K562 (cell line): ENCODE results near the gene SLC35A1. TPM values are rescaled to one million over a fixed set of nuclear protein-coding genes. Genes with fewer than 3 reads are reported as not detected.
A peak's percentile ranks its signal among the peaks of the same experiment; 100 is the strongest.

Experiments used
- ATAC-seq: fragments of 200-7000 bp; cut with Tn5 transposase; 3 replicates; pipeline ENCODE4 v1.9.1; 2020; ENCODE audit warnings: moderate library complexity
- BruUV-seq: library from RNA; stranded (reverse); fragments of 400-500 nt; replicated peaks from 2 replicates; lab custom pipeline; 2021; lab: Mats Ljungman, UMichigan
- CTCF ChIA-PET: fragments of 300-600 bp; formaldehyde crosslinking; extraction: SDS; loops from one replicate; lab custom pipeline; 2021; ENCODE audit warnings: low intra/inter-chr PET ratio; lab: Yijun Ruan, JAX
- POLR2A ChIA-PET: fragments of 300-600, 350-650 bp; sonication (Branson Sonifier 250); formaldehyde crosslinking; extraction: SDS; loops from one replicate; lab custom pipeline; 2021; ENCODE audit warnings: antibody characterized with exemption, inconsistent platforms; lab: Yijun Ruan, JAX
- DNase-seq, 4 experiments: peaks; one replicate each; pipeline versions ENCODE4 v3.0.0 to v3.0.0-alpha.2; 2011 to 2018; ENCODE audit warnings: low spot score in 3 of 4, mixed read lengths in 3 of 4; ENCODE audit errors: extremely low read depth in 1 of 4
- FAIRE-seq: peaks from 2 replicates; lab custom pipeline; 2011; peaks lifted over from hg19 to GRCh38; lab: Jason Lieb, UNC
- H2AFZ ChIP-seq: 2 replicates; pipeline ENCODE4 v1.6.0; 2011; ENCODE audit warnings: low read depth, low read length, control low read depth, inconsistent platforms
- H3K27ac ChIP-seq: fragments of 200-600 bp; 3 replicates; pipeline ENCODE4 v1.8.0; 2011; ENCODE audit warnings: low read depth, mild to moderate bottlenecking, control low read depth, inconsistent platforms, low read length, moderate library complexity, mixed read lengths; ENCODE audit errors: extremely low read depth
- H3K27me3 ChIP-seq, 2 experiments: fragments of 300-600 bp in 1 of 2; 2 replicates in 1 of 2; 3 replicates in 1 of 2; pipeline versions ENCODE4 v1.6.0 to v1.8.0; 2011; ENCODE audit warnings: inconsistent platforms in 2 of 2, low read length in 2 of 2, mild to moderate bottlenecking in 1 of 2, mixed read lengths in 1 of 2, moderate library complexity in 1 of 2; ENCODE audit not compliant: control insufficient read depth in 2 of 2, insufficient read depth in 2 of 2
- H3K36me3 ChIP-seq: fragments of 300-600 bp; 3 replicates; pipeline ENCODE4 v1.8.0; 2011; ENCODE audit warnings: mild to moderate bottlenecking, low read length, inconsistent platforms; ENCODE audit not compliant: control insufficient read depth, insufficient read depth
- H3K4me1 ChIP-seq, 2 experiments: fragments of 200-600 bp in 1 of 2; replicated peaks in 1 of 2; 2 replicates in 1 of 2; 3 replicates in 1 of 2; pipeline versions ENCODE4 v1.5.1 to v1.8.0; 2011; ENCODE audit warnings: inconsistent platforms in 2 of 2, low read length in 2 of 2, mild to moderate bottlenecking in 1 of 2, mixed read lengths in 1 of 2, moderate library complexity in 1 of 2; ENCODE audit not compliant: control insufficient read depth in 2 of 2, insufficient read depth in 2 of 2
- H3K4me2 ChIP-seq: 2 replicates; pipeline ENCODE4 v1.6.1; 2011; ENCODE audit warnings: low read length, control low read depth, inconsistent platforms, mixed read lengths; ENCODE audit not compliant: insufficient read depth
- H3K4me3 ChIP-seq: fragments of 200-600 bp; sonication (generic), shearing (Covaris generic); 2 replicates; pipeline ENCODE4 v1.5.1; 2016; ENCODE audit warnings: control low read depth, inconsistent platforms
- H3K79me2 ChIP-seq: fragments of 200-600 bp; 3 replicates; pipeline ENCODE4 v1.8.0; 2011; ENCODE audit warnings: low read length, inconsistent platforms; ENCODE audit not compliant: control insufficient read depth, insufficient read depth
- H3K9ac ChIP-seq, 2 experiments: 2 replicates each; pipeline versions ENCODE4 v1.6.0 to v1.6.1; 2011; ENCODE audit warnings: low read depth in 2 of 2, low read length in 2 of 2, control low read depth in 1 of 2, inconsistent platforms in 1 of 2, mild to moderate bottlenecking in 1 of 2, mixed read lengths in 1 of 2; ENCODE audit not compliant: insufficient read depth in 1 of 2
- H3K9me1 ChIP-seq: one replicate; pipeline ENCODE4 v1.6.0; 2011; ENCODE audit warnings: inconsistent platforms, mild to moderate bottlenecking, low read length, moderate library complexity; ENCODE audit not compliant: control insufficient read depth, insufficient read depth
- H3K9me3 ChIP-seq: replicated peaks from 2 replicates; pipeline ENCODE4 v1.5.1; 2011; ENCODE audit warnings: low read depth, low read length, inconsistent platforms; ENCODE audit not compliant: control insufficient read depth, insufficient read depth
- H4K20me1 ChIP-seq: replicated peaks from 2 replicates; pipeline ENCODE4 v1.6.1; 2011; ENCODE audit warnings: low read length, inconsistent platforms, mixed read lengths; ENCODE audit not compliant: control insufficient read depth, insufficient read depth
- ASH1L ChIP-seq: fragments of 450-650 bp; IDR thresholded peaks from 2 replicates; pipeline ENCODE4 v1.6.1; 2018; ENCODE audit warnings: borderline replicate concordance, mild to moderate bottlenecking, low read depth; ENCODE audit not compliant: partially characterized antibody
- CHCHD3 ChIP-seq: fragments of 250-450 bp; sonication (Bioruptor Pico); IDR thresholded peaks from 2 replicates; pipeline ENCODE4 v2.1.2; 2022; ENCODE audit warnings: mild to moderate bottlenecking
- CREBBP ChIP-seq: IDR thresholded peaks from one replicate; pipeline ENCODE4 v1.6.1; 2012; ENCODE audit warnings: low read depth, mild to moderate bottlenecking, control low read depth, inconsistent platforms, low read length
- HES1 ChIP-seq: fragments of 450-650 bp; IDR thresholded peaks from 2 replicates; pipeline ENCODE4 v1.6.1; 2016; ENCODE audit warnings: low read depth, mild to moderate bottlenecking, moderate library complexity
- KDM5B ChIP-seq: fragments of 200-600 bp; sonication (generic); IDR thresholded peaks from 2 replicates; pipeline ENCODE4 v1.6.1; 2012; ENCODE audit warnings: low read depth, mild to moderate bottlenecking, moderate library complexity, low read length, control low read depth, inconsistent platforms; ENCODE audit not compliant: insufficient replicate concordance
- MECOM ChIP-seq: fragments of 250-450 bp; sonication (Bioruptor Pico); IDR thresholded peaks from 2 replicates; pipeline ENCODE4 v1.8.0; 2022; ENCODE audit warnings: inconsistent platforms
- MEF2A ChIP-seq: IDR thresholded peaks from 2 replicates; pipeline ENCODE4 v1.6.1; 2011; ENCODE audit warnings: low read depth, mild to moderate bottlenecking, low read length, moderate library complexity; ENCODE audit not compliant: control insufficient read depth
- NFE2L1 ChIP-seq: fragments of 450-650 bp; IDR thresholded peaks from 2 replicates; pipeline ENCODE4 v1.6.1; 2016; ENCODE audit warnings: missing genetic modification characterization, low read depth, mild to moderate bottlenecking, missing compliant biosample characterization, moderate library complexity, borderline replicate concordance
- NR2C1 ChIP-seq, 2 experiments: fragments of 450-650 bp; IDR thresholded peaks; 2 replicates each; pipeline ENCODE4 v1.6.1; 2017; ENCODE audit warnings: mild to moderate bottlenecking in 2 of 2, antibody characterized with exemption in 1 of 2, inconsistent platforms in 1 of 2, missing compliant biosample characterization in 1 of 2, missing genetic modification characterization in 1 of 2
- POLR3A ChIP-seq: IDR thresholded peaks from 2 replicates; pipeline ENCODE4 v1.6.1; 2011; ENCODE audit warnings: borderline replicate concordance, mild to moderate bottlenecking, moderate library complexity; ENCODE audit not compliant: insufficient read length, insufficient read depth; ENCODE audit errors: extremely low read depth
- PRMT5 ChIP-seq: sonication (generic); formaldehyde crosslinking; IDR thresholded peaks from 2 replicates; pipeline ENCODE4 v1.5.0; 2020; ENCODE audit warnings: missing genetic modification reagents
- SIN3A ChIP-seq, 2 experiments: fragments of 150-350 bp in 1 of 2; IDR thresholded peaks; 2 replicates each; pipeline ENCODE4 v1.6.1; 2011 to 2016; ENCODE audit warnings: borderline replicate concordance in 2 of 2, low read depth in 2 of 2, low read length in 2 of 2, mild to moderate bottlenecking in 2 of 2, moderate library complexity in 2 of 2; ENCODE audit not compliant: control insufficient read depth in 1 of 2
- STAT5A ChIP-seq: IDR thresholded peaks from 2 replicates; pipeline ENCODE4 v1.6.1; 2012; ENCODE audit warnings: low read length, inconsistent platforms, borderline replicate concordance
- TAF1 ChIP-seq: IDR thresholded peaks from 2 replicates; pipeline ENCODE4 v1.6.1; 2011; ENCODE audit warnings: mild to moderate bottlenecking, low read length, moderate library complexity; ENCODE audit not compliant: insufficient read depth, control insufficient read depth, severe bottlenecking; ENCODE audit errors: extremely low read depth
- ZNF431 ChIP-seq: sonication (generic); formaldehyde crosslinking; IDR thresholded peaks from 2 replicates; pipeline ENCODE4 v1.8.0; 2022; ENCODE audit warnings: mild to moderate bottlenecking, missing genetic modification reagents
- ZNF551 ChIP-seq: fragments of 250-450 bp; sonication (Bioruptor Pico); IDR thresholded peaks from 2 replicates; pipeline ENCODE4 v1.5.0; 2021; ENCODE audit warnings: mild to moderate bottlenecking, moderate library complexity
- WGBS: fragments of 100-300 bp; shearing (Covaris generic); methylation state at CpG from one replicate; pipeline ENCODE4 v1.1.6; 2016; ENCODE audit warnings: low coverage, mixed read lengths; ENCODE audit not compliant: insufficient coverage; ENCODE audit errors: missing lambda C conversion rate; 5-methylcytosine and 5-hydroxymethylcytosine counted together
- in situ Hi-C: fragments of 300-500 bp; cut with MboI; formaldehyde crosslinking; loops from 4 replicates; pipeline ENCODE4 v1.15.0; 2018; ENCODE audit warnings: inconsistent platforms, mixed read lengths
- intact Hi-C: fragments of 100-400 bp; cut with micrococcal nuclease; formaldehyde crosslinking; loops from 2 replicates; pipeline ENCODE4 v1.14.2; 2022
- polyA plus RNA-seq, 8 experiments: library from polyadenylated mRNA; depleted of rRNA in 4 of 8; stranded (reverse) in 5 of 8; unstranded in 3 of 8; fragments of >200 nt; fragmentation: Nextera tagmentation in 2 of 8; fragmentation: Illumina TruSeq in 1 of 8; extraction: Ambion mirVana in 2 of 8; extraction: Trizol in 1 of 8; gene quantifications; 2 replicates each; pipeline versions ENCODE4 v1.2.1 to v1.2.3, GENCODE V29; 2011 to 2014; ENCODE audit warnings: inconsistent platforms in 1 of 8, missing spikeins in 1 of 8
- total RNA-seq, 7 experiments: library from RNA; depleted of rRNA in 6 of 7; stranded (reverse); fragments of >200 nt in 6 of 7; fragmentation: Illumina TruSeq in 2 of 7; extraction: Trizol in 2 of 7; gene quantifications; 2 replicates each; pipeline versions ENCODE4 v1.2.1 to v1.2.3, GENCODE V29; 2011 to 2021; ENCODE audit warnings: low replicate concordance in 1 of 7
- TF ChIP-seq, protein P1 (sequence below): fragments of 250-450 bp; sonication (Bioruptor Pico); IDR thresholded peaks from 2 replicates; pipeline ENCODE4 v1.5.0; 2020; ENCODE audit warnings: mild to moderate bottlenecking

The SLC35A1 gene
- total and polyA plus RNA-seq, 9 of the 15 experiments (the other 6 are each of a cell fraction or from before 2014, with no cell fraction given) = 7.5 to 37.1 (median 14.9) TPM

DNA sequence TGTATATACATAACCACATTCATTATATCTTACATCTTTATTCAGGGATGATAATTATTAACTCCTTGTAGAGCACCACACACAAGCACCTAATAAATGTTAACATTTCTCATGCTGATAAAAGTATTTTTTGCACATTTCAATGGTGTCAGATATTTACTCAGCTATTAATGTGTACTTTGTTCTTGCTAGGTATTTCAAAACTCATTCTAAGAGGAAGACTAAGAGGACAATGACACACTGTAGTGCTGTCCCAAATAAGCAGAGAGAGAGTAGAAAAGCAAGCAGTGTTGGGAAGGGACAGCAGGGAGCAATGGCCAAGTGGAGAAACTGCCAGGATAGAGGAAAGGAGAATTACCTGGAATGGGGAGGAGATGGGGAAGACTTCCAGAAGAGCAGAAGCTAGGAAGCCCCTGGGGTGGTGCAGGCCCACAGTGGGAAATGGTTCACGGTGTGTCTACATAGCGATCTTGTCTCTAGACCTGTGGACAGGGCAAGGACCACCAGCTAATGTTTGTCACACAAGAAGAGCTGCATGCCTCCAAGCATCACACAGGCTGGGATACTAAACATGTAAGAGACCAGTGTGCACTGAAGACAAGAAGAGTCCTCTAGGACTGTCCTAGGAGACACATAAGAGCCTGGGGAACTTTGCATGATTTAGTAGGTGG lies 61.7 kb downstream of the SLC35A1 start:
- in situ Hi-C loops = no loop called here
- Histone ChIP-seq H2AFZ (no peak overlapping the region), H3K27ac (no peak overlapping the region), H3K4me2 (no peak overlapping the region), H3K27me3 (no peaks in the 10 kb centered on the region), H3K9me3 (no peaks in the 10 kb centered on the region), H3K4me1 (no peaks in the 10 kb centered on the region), H3K9me1 (no peaks in the 10 kb centered on the region), H3K36me3 (peaks cover 42% of the 10 kb centered on the region; the same call in 2 of the 3 replicates), H3K9ac (no peak overlapping the region), H3K4me3 (no peak overlapping the region), H3K79me2 (no peaks in the 10 kb centered on the region), H4K20me1 (no peaks in the 10 kb centered on the region)
- intact Hi-C loops = no loop called here
- BruUV-seq = no TSS peak
- ChIA-PET CTCF (no interaction called here), POLR2A (interaction anchor here (0.5 to 0.8 kb wide), 3 partner anchors 10 to 916 kb away, joined by 3 to 4 read pairs (median 3); no protein-coding TSS in a partner anchor)
- FAIRE-seq (no peak), ATAC-seq (peak; percentile 29; the same call in 2 of the 3 replicates), DNase-seq (no peak)
- 100% methylated on average over 2 of the region's 2 CpGs for WGBS
- TF ChIP-seq PRMT5 (CRISPR knock-in tag) (no peak), ZNF551 (CRISPR knock-in tag) (no peak), KDM5B (no peak), NFE2L1 (tag) (no peak), POLR3A (no peak), ASH1L (no peak), CREBBP (no peak), STAT5A (no peak), MEF2A (no peak), ZNF431 (CRISPR knock-in tag) (no peak), TAF1 (no peak), HES1 (no peak), NR2C1 (IDR thresholded peaks at IDR 0.05) (no peak), NR2C1 (tag; IDR thresholded peaks at IDR 0.05) (no peak), SIN3A (IDR thresholded peaks at IDR 0.05; ENCODE audit: borderline replicate concordance in 2 of 2, control insufficient read depth in 1 of 2, low read depth in 2 of 2, low read length in 2 of 2) (no peak), CHCHD3 (CRISPR knock-in tag) (no peak), MECOM (CRISPR knock-in tag) (no peak)
- TF ChIP-seq, protein P1, sequence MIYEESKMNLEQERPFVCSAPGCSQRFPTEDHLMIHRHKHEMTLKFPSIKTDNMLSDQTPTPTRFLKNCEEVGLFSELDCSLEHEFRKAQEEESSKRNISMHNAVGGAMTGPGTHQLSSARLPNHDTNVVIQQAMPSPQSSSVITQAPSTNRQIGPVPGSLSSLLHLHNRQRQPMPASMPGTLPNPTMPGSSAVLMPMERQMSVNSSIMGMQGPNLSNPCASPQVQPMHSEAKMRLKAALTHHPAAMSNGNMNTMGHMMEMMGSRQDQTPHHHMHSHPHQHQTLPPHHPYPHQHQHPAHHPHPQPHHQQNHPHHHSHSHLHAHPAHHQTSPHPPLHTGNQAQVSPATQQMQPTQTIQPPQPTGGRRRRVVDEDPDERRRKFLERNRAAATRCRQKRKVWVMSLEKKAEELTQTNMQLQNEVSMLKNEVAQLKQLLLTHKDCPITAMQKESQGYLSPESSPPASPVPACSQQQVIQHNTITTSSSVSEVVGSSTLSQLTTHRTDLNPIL (CRISPR knock-in tag) = no peak
